SU-DHL-6 (cell line): ENCODE results near the gene MYLK.

Experiments
- EZH2phosphoT487 ChIP-seq: fragments of 200-600 bp; sonication (generic), shearing (Covaris generic); conservative IDR thresholded peaks from 2 replicates; pipeline ENCODE4 v1.6.1; 2018; ENCODE audit warnings: mild to moderate bottlenecking, antibody characterized with exemption, low read length, moderate library complexity, mixed read lengths
- TF ChIP-seq, protein P1 (sequence below): fragments of 200-600 bp; sonication (generic); IDR thresholded peaks from one replicate; pipeline ENCODE4 v1.5.1; 2017; ENCODE audit warnings: antibody characterized with exemption, mild to moderate bottlenecking, low read length, moderate library complexity; ENCODE audit not compliant: insufficient read depth, poor library complexity, severe bottlenecking

DNA sequence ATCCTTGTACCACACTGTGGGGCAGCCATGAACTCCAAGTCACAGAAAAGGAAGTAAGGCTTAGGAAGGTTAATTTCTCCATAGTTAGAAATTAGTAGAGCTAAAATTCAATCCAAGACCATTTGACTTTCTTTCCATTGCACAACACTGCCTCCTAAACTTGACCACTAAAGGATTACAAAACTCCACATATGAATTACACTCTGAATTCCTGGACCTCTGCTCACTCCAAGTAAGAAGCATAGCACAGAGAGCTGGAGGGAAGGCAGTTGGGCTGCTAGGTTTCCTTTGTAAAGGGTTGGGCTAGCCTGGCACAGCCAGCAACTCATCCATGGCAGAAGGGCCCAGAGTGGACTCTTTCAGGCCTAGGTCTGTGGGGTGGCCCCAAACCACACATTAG lies 134.4 kb downstream of the MYLK start:
- TF ChIP-seq, protein P1, sequence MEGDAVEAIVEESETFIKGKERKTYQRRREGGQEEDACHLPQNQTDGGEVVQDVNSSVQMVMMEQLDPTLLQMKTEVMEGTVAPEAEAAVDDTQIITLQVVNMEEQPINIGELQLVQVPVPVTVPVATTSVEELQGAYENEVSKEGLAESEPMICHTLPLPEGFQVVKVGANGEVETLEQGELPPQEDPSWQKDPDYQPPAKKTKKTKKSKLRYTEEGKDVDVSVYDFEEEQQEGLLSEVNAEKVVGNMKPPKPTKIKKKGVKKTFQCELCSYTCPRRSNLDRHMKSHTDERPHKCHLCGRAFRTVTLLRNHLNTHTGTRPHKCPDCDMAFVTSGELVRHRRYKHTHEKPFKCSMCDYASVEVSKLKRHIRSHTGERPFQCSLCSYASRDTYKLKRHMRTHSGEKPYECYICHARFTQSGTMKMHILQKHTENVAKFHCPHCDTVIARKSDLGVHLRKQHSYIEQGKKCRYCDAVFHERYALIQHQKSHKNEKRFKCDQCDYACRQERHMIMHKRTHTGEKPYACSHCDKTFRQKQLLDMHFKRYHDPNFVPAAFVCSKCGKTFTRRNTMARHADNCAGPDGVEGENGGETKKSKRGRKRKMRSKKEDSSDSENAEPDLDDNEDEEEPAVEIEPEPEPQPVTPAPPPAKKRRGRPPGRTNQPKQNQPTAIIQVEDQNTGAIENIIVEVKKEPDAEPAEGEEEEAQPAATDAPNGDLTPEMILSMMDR, result no peak
- TF ChIP-seq EZH2phosphoT487, result no peak
